GM21367 (cell line): Measurements from ENCODE around the gene UBE3B.

Experiments
- ATAC-seq: cut with Tn5 transposase; IDR thresholded peaks from one replicate; pipeline ENCODE4 v1.9.1; 2021; ENCODE audit not compliant: unreplicated experiment

UBE3B gene

GRCh38 chr12:109449845-109450532 is 27.4 kb upstream of the UBE3B start:
- ATAC-seq = no peak

GRCh38 chr12:109450980-109451379 is 26.5 kb upstream of the UBE3B start:
- ATAC-seq = no peak

- ATAC-seq = no peak
These were observed 26.0 kb upstream of the UBE3B start for GRCh38 chr12:109451400-109451799.

GRCh38 chr12:109452489-109452888 is 24.9 kb upstream of the UBE3B start:
- ATAC-seq = no peak

- ATAC-seq = no peak
These were observed 21.7 kb upstream of the UBE3B start for GRCh38 chr12:109455706-109456105.

- no peak for ATAC-seq
These were observed 19.3 kb upstream of the UBE3B start for GRCh38 chr12:109458086-109458485.

- ATAC-seq = no peak
These were observed 18.6 kb upstream of the UBE3B start for GRCh38 chr12:109458771-109459208.

GRCh38 chr12:109459247-109459646 is 18.2 kb upstream of the UBE3B start:
- ATAC-seq = no peak

GRCh38 chr12:109460538-109460937 is 16.9 kb upstream of the UBE3B start:
- no peak for ATAC-seq

GRCh38 chr12:109461049-109461845 is 16.2 kb upstream of the UBE3B start:
- ATAC-seq = no peak

- no peak for ATAC-seq
These were observed 15.3 kb upstream of the UBE3B start for GRCh38 chr12:109461846-109462756.

GRCh38 chr12:109462868-109463692 is 14.4 kb upstream of the UBE3B start:
- no peak for ATAC-seq

- no peak for ATAC-seq
These were observed 13.7 kb upstream of the UBE3B start for GRCh38 chr12:109463756-109464155.

- ATAC-seq = no peak
These were observed 12.6 kb upstream of the UBE3B start for GRCh38 chr12:109464642-109465351.

GRCh38 chr12:109466305-109466704 is 11.1 kb upstream of the UBE3B start:
- ATAC-seq = no peak

- no peak for ATAC-seq
These were observed 10.6 kb upstream of the UBE3B start for GRCh38 chr12:109466821-109467220.

- ATAC-seq = no peak
These were observed 9.3 kb upstream of the UBE3B start for GRCh38 chr12:109467978-109468676.

GRCh38 chr12:109469517-109469916 is 7.9 kb upstream of the UBE3B start:
- no peak for ATAC-seq

- ATAC-seq = no peak
These were observed 4.4 kb upstream of the UBE3B start for GRCh38 chr12:109473006-109473405.
